ENCODE data around the gene GNS. TPM values are rescaled to one million over a fixed set of nuclear protein-coding genes. Genes with fewer than 3 reads are reported as not detected.

Gene GNS
- total RNA-seq, 4 donors from 2014 or later, result 18.9 to 55.5 (median 35.5) TPM

DNA sequence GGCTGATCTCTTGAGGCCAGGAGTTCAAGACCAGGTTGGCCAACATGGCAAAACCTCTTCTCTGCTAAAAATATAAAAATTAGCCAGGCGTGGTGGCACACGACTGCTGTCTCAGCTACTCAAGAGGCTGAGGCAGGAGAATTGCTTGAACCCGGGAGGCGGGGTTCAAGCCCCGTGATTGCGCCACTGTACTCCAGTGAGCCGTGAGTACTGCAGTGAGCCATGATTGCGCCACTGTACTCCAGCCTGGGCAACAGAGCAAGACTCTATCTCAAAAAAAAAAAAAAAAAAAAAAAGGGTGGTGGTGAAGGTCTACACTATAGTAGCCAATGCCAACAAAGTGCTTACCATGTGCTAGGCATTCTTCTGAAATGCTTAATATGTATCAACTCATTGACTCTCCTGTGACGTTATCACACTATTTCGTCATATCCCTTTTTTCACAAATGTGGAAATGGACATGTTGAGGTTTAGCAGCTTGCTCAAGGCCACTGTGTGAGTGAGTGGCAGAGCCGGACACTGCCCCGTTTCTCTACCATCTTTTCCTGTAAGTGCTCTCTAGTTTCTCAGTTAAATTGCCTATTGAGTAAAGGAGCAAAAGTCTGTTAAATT lies 59.6 kb downstream of the GNS start:
- WGBS, 2 donors, result 82 to 87% methylated on average over 6 to 12 of the region's 12 CpGs
- intact Hi-C loops (cut with DNase I), result loop anchor here (5.0 to 10.0 kb wide), 2 partner anchors 85 to 147 kb away; partner anchors contain the start of gene RASSF3
- Histone ChIP-seq H3K36me3 (peaks cover 0 to 10% (median 0%) of the 10 kb centered on the region in 3 donors), H3K4me1 (peaks cover 0 to 14% (median 0%) of the 10 kb centered on the region in 3 donors), H3K4me3 (no peak overlapping the region), H3K9me3 (no peaks in the 10 kb centered on the region), H3K27ac (no peak overlapping the region), H3K27me3 (no peaks in the 10 kb centered on the region)
- TF ChIP-seq, protein P1, sequence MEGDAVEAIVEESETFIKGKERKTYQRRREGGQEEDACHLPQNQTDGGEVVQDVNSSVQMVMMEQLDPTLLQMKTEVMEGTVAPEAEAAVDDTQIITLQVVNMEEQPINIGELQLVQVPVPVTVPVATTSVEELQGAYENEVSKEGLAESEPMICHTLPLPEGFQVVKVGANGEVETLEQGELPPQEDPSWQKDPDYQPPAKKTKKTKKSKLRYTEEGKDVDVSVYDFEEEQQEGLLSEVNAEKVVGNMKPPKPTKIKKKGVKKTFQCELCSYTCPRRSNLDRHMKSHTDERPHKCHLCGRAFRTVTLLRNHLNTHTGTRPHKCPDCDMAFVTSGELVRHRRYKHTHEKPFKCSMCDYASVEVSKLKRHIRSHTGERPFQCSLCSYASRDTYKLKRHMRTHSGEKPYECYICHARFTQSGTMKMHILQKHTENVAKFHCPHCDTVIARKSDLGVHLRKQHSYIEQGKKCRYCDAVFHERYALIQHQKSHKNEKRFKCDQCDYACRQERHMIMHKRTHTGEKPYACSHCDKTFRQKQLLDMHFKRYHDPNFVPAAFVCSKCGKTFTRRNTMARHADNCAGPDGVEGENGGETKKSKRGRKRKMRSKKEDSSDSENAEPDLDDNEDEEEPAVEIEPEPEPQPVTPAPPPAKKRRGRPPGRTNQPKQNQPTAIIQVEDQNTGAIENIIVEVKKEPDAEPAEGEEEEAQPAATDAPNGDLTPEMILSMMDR (IDR thresholded peaks at IDR 0.05), result no peak
- TF ChIP-seq POLR2A (IDR thresholded peaks at IDR 0.05), result no peak
- DNase-seq, result no peak

DNA sequence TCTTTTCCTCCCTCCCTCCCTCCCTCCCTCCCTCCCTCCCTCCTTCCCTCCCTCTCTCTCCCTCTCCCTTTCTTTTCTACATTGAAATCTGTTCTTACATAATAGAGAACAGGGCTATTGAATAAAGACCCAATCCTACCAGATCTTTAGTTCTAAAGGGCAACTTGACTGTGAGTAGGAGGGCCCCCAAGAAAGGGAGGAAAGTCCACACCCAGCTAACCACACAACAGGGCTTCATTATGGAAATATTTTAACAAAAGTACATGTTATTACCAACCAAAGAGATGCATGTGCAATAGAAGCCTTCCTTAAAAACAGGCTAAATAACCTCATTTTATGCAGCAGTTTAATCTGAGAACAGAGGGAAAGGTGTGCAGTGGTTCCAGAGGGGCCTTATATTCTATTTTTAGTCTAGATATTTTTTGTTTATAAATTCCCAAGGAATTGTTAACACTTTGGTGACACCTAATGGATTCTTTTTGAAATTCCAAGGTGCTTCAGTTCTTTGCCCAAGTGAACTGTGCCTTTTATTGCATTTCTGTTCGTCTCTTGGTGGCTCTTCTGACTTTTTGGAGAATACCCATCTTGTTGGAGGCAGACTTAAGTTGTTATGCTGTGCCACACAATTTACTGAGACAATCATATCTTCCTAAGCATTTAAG lies 63.0 kb downstream of the GNS start:
- WGBS, 2 donors, result 32 to 47% methylated on average over 1 of the region's 1 CpG
- DNase-seq, result no peak
- Histone ChIP-seq H3K27ac (peak overlapping the region in 1 of 4 donors; percentile 3), H3K4me1 (peaks cover 0 to 14% (median 0%) of the 10 kb centered on the region in 3 donors), H3K9me3 (no peaks in the 10 kb centered on the region), H3K27me3 (no peaks in the 10 kb centered on the region), H3K36me3 (peaks cover 0 to 26% (median 3%) of the 10 kb centered on the region in 3 donors), H3K4me3 (no peak overlapping the region)
- intact Hi-C loops (cut with DNase I), result loop anchor here (5.0 to 10.0 kb wide), 2 partner anchors 81 to 144 kb away; partner anchors contain the start of gene RASSF3
- TF ChIP-seq, protein P1 (IDR thresholded peaks at IDR 0.05), result peak in 4 of 6 experiments; percentile 15 to 41 (median 30)
- no peak for TF ChIP-seq POLR2A (IDR thresholded peaks at IDR 0.05)

DNA sequence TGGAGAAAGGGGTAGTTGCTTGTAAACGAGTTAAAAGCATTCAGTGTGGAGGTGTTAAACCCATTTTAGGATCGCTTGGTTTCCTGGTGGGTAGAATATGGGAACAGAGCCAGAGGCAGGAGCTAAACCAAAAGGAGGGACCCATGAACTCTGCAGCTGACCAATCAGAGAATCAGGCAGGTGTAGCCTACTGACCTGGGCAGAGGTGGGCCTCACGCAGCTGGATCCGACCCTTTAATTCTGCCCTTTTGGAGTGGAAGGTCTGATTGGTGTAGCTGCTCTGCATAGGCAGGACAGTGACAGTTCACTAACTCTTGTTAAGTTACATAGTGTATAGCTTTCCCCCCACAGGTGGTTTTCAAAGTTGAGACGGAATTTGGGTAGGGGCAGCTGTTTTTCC lies 63.7 kb downstream of the GNS start:
- intact Hi-C loops (cut with DNase I), result loop anchor here (5.0 to 10.0 kb wide), 2 partner anchors 81 to 143 kb away; partner anchors contain the start of gene RASSF3

DNA sequence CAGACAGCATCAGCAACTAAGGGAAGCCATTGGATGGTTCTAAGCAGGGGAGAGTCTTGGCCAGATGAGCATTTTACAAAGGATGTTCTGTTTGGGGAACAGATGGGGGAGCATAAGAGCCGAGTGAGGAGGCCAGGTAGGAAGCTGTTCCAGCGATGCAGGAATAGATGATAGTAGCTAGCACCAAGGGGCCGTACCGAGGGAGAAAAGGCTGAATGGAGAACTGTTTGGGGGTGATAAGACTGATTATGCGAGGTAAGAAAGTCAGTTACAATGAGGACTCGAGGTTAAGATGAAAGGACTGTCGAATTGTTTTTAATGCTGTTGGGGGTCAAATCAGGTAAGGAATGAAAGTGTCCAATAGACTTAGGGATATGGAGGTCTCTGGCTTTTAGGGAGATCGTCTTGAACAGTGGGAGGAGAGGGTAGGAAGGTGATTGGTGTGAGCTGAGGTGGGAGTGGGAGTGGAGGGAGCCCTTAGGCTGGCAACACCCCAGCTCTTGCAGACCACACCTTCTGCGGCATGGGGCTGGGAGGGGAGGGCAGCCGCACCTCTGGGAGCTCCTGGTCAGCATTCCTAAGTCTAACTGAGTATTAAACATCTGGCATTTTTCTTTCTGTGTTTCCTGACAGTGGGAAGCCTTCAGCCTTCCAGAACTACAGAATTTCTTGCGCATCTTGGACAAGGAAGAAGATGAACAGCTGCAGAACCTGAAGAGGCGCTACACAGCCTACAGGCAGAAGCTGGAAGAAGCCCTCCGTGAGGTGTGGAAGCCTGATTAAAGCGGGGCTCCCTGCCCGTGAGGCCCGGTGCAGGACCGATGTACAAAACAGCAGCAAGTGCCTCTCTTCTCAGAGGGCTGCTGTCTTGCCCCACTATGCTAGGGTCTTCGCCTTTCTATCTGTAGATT lies 64.8 kb downstream of the GNS start:
- H3K4me1 ChIP-seq, result peaks cover 0 to 14% (median 0%) of the 10 kb centered on the region in 3 donors
- H3K4me3 ChIP-seq, result no peak overlapping the region
- H3K27ac ChIP-seq, result peak overlapping the region in 2 of 4 donors; percentile 15 to 37
- DNase-seq, result no peak
- intact Hi-C loops (cut with DNase I), result loop anchor here (5.0 to 10.0 kb wide), 2 partner anchors 80 to 142 kb away; partner anchors contain the start of gene RASSF3
- peaks cover 0 to 26% (median 3%) of the 10 kb centered on the region in 3 donors for H3K36me3 ChIP-seq
- no peaks in the 10 kb centered on the region for H3K9me3 ChIP-seq
- 75 to 84% methylated on average over 16 to 17 of the region's 18 CpGs for WGBS, 2 donors
- TF ChIP-seq POLR2A (IDR thresholded peaks at IDR 0.05), result no peak
- TF ChIP-seq, protein P1 (IDR thresholded peaks at IDR 0.05), result no peak
- no peaks in the 10 kb centered on the region for H3K27me3 ChIP-seq

More for the DNA sequence above, 63.7 kb downstream of the GNS start:
- Histone ChIP-seq H3K4me3 (no peak overlapping the region), H3K4me1 (peaks cover 0 to 14% (median 0%) of the 10 kb centered on the region in 3 donors), H3K27ac (peak overlapping the region in 1 of 4 donors; percentile 3), H3K9me3 (no peaks in the 10 kb centered on the region), H3K27me3 (no peaks in the 10 kb centered on the region), H3K36me3 (peaks cover 0 to 26% (median 3%) of the 10 kb centered on the region in 3 donors)
- 75 to 84% methylated on average over 5 of the region's 5 CpGs for WGBS, 2 donors
- no peak for TF ChIP-seq POLR2A (IDR thresholded peaks at IDR 0.05)
- TF ChIP-seq, protein P1 (IDR thresholded peaks at IDR 0.05), result no peak
- no peak for DNase-seq

All from esophagus squamous epithelium (tissue), 5 donors.